GM19468 (cell line): ENCODE data around the gene CFAP100.

Experiments
- ATAC-seq: cut with Tn5 transposase; IDR thresholded peaks from one replicate; pipeline ENCODE4 v1.9.1; 2021; ENCODE audit warnings: mild to moderate bottlenecking, moderate library complexity, moderate number of reproducible peaks; ENCODE audit not compliant: unreplicated experiment; ENCODE audit errors: extremely low read depth

Gene CFAP100

GRCh38 chr3:126398423-126399350, 4.0 kb downstream of the CFAP100 start:
- ATAC-seq = no peak

- peak; percentile 23 for ATAC-seq
These were observed 4.6 kb downstream of the CFAP100 start for GRCh38 chr3:126399351-126399735.

GRCh38 chr3:126399756-126400155, 5.0 kb downstream of the CFAP100 start:
- ATAC-seq = no peak

GRCh38 chr3:126401611-126402160, 7.0 kb downstream of the CFAP100 start:
- ATAC-seq = no peak

- ATAC-seq = no peak
These were observed 7.5 kb downstream of the CFAP100 start for GRCh38 chr3:126402178-126402577.

- ATAC-seq = no peak
These were observed 8.1 kb downstream of the CFAP100 start for GRCh38 chr3:126402666-126403302.

- no peak for ATAC-seq
These were observed 11.9 kb downstream of the CFAP100 start for GRCh38 chr3:126406389-126407296.

- no peak for ATAC-seq
These were observed 12.8 kb downstream of the CFAP100 start for GRCh38 chr3:126407412-126408044.

- no peak for ATAC-seq
These were observed 13.4 kb downstream of the CFAP100 start for GRCh38 chr3:126408099-126408498.

GRCh38 chr3:126412841-126413692, 18.4 kb downstream of the CFAP100 start:
- no peak for ATAC-seq

- no peak for ATAC-seq
These were observed 19.0 kb downstream of the CFAP100 start for GRCh38 chr3:126413693-126414080.

GRCh38 chr3:126414406-126414805, 19.7 kb downstream of the CFAP100 start:
- ATAC-seq = no peak

- no peak for ATAC-seq
These were observed 20.4 kb downstream of the CFAP100 start for GRCh38 chr3:126414961-126415660.

- no peak for ATAC-seq
These were observed 21.2 kb downstream of the CFAP100 start for GRCh38 chr3:126415661-126416591.

- ATAC-seq = no peak
These were observed 22.2 kb downstream of the CFAP100 start for GRCh38 chr3:126416943-126417342.

GRCh38 chr3:126417515-126417914, 22.8 kb downstream of the CFAP100 start:
- ATAC-seq = no peak

- no peak for ATAC-seq
These were observed 23.3 kb downstream of the CFAP100 start for GRCh38 chr3:126417981-126418530.
